Progenitor cell of endocrine pancreas (in vitro differentiated cells): ENCODE results near the gene CFAP410. TPM values are rescaled to one million over a fixed set of nuclear protein-coding genes. Genes with fewer than 3 reads are reported as not detected.

ENCODE experiments used
- DNase-seq: peaks from one replicate; pipeline ENCODE4 v3.0.0; 2021; ENCODE audit warnings: low spot score; ENCODE audit not compliant: unreplicated experiment
- H3K27ac Mint-ChIP-seq: 2 replicates; pipeline ENCODE4 v1.8.0; 2021; ENCODE audit warnings: mild to moderate bottlenecking, moderate library complexity, mixed read lengths
- H3K27me3 Mint-ChIP-seq: 2 replicates; pipeline ENCODE4 v1.8.0; 2021; ENCODE audit warnings: mixed read lengths
- H3K36me3 Mint-ChIP-seq: 2 replicates; pipeline ENCODE4 v1.8.0; 2022; ENCODE audit warnings: mixed read lengths; ENCODE audit not compliant: insufficient read depth
- H3K4me1 Mint-ChIP-seq: 2 replicates; pipeline ENCODE4 v1.8.0; 2021; ENCODE audit warnings: low read depth, mixed read lengths
- H3K4me3 Mint-ChIP-seq: 2 replicates; pipeline ENCODE4 v1.8.0; 2021; ENCODE audit warnings: low read depth, mild to moderate bottlenecking, moderate library complexity, mixed read lengths
- H3K9me3 Mint-ChIP-seq: 2 replicates; pipeline ENCODE4 v1.8.0; 2021; ENCODE audit warnings: low read depth, mixed read lengths
- CTCF ChIP-seq: fragments of 200-600 bp; sonication (generic); IDR thresholded peaks from one replicate; pipeline ENCODE4 v1.5.0; 2021; ENCODE audit warnings: antibody characterized with exemption, mild to moderate bottlenecking; ENCODE audit not compliant: unreplicated experiment
- total RNA-seq: library from RNA; stranded (reverse); gene quantifications from 2 replicates; pipeline ENCODE4 v1.2.1, GENCODE V29; 2021

Gene CFAP410
- total RNA-seq, 1 donor from 2014 or later: 32.4 TPM

GRCh38 chr21:44332383-44332782, 6.8 kb downstream of the CFAP410 start:
- Mint-ChIP-seq H3K27ac (no peak overlapping the region), H3K9me3 (no peaks in the 10 kb centered on the region), H3K4me1 (peaks cover under 1% of the 10 kb centered on the region), H3K36me3 (peaks cover 1% of the 10 kb centered on the region), H3K4me3 (no peak overlapping the region), H3K27me3 (no peaks in the 10 kb centered on the region)
- TF ChIP-seq CTCF: no peak
- DNase-seq: no peak

GRCh38 chr21:44331650-44332307, 7.4 kb downstream of the CFAP410 start:
- Mint-ChIP-seq H3K27ac (peak overlapping the region; percentile 56), H3K9me3 (no peaks in the 10 kb centered on the region), H3K4me3 (no peak overlapping the region), H3K27me3 (no peaks in the 10 kb centered on the region), H3K4me1 (no peaks in the 10 kb centered on the region), H3K36me3 (peaks cover 1% of the 10 kb centered on the region)
- no peak for TF ChIP-seq CTCF
- DNase-seq: no peak

- Mint-ChIP-seq H3K36me3 (peaks cover 1% of the 10 kb centered on the region), H3K4me1 (no peaks in the 10 kb centered on the region), H3K9me3 (no peaks in the 10 kb centered on the region), H3K4me3 (no peak overlapping the region), H3K27ac (no peak overlapping the region), H3K27me3 (no peaks in the 10 kb centered on the region)
- no peak for TF ChIP-seq CTCF
- no peak for DNase-seq
These were observed 8.0 kb downstream of the CFAP410 start for GRCh38 chr21:44331209-44331608.

- no peak for TF ChIP-seq CTCF
- Mint-ChIP-seq H3K27ac (peak overlapping the region; percentile 64), H3K4me3 (no peak overlapping the region), H3K27me3 (no peaks in the 10 kb centered on the region), H3K9me3 (no peaks in the 10 kb centered on the region), H3K4me1 (no peaks in the 10 kb centered on the region), H3K36me3 (peaks cover 1% of the 10 kb centered on the region)
- DNase-seq: no peak
These were observed 8.5 kb downstream of the CFAP410 start for GRCh38 chr21:44330698-44331097.

GRCh38 chr21:44329971-44330681, 9.1 kb downstream of the CFAP410 start:
- Mint-ChIP-seq H3K27me3 (no peaks in the 10 kb centered on the region), H3K9me3 (no peaks in the 10 kb centered on the region), H3K36me3 (peaks cover 1% of the 10 kb centered on the region), H3K4me1 (no peaks in the 10 kb centered on the region), H3K27ac (peak overlapping the region; percentile 73), H3K4me3 (no peak overlapping the region)
- DNase-seq: no peak
- TF ChIP-seq CTCF: no peak
